ENCODE data around the gene DCLRE1B.
"Not testable (repeated sequence)": the region's sequence is repeated elsewhere in the genome, so short reads cannot be mapped to it uniquely, and the experiment has no call there.

DNA sequence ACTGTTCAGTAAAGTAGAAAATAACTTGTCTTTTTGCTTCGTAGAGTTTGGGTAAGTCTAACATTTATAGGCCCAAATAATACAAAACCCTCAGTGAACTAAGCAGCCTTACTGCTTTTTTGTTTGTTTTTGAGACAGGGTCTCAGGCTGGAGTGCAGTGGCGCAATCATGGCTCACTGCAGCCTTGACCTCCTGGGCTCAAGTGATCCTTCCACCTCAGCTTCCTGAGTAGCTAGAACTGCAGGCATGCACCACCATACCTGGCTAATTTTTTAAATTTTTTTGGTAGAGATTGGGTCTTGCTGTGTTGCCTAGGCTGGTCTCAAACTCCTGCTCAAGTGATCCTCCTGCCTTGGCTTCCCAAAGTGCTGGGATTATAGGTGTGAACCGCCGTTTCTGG, 43.0 kb downstream of the DCLRE1B start:
- not testable (repeated sequence) for TF ChIP-seq GTF2I (CRISPR knock-in tag; conservative IDR thresholded peaks at IDR 0.05); JUN (CRISPR knock-in tag; IDR thresholded peaks at IDR 0.05); RELA (CRISPR knock-in tag; IDR thresholded peaks at IDR 0.05; ENCODE audit: borderline replicate concordance); ZNF138 (CRISPR knock-in tag; conservative IDR thresholded peaks at IDR 0.05)
- TF ChIP-seq, protein P1, sequence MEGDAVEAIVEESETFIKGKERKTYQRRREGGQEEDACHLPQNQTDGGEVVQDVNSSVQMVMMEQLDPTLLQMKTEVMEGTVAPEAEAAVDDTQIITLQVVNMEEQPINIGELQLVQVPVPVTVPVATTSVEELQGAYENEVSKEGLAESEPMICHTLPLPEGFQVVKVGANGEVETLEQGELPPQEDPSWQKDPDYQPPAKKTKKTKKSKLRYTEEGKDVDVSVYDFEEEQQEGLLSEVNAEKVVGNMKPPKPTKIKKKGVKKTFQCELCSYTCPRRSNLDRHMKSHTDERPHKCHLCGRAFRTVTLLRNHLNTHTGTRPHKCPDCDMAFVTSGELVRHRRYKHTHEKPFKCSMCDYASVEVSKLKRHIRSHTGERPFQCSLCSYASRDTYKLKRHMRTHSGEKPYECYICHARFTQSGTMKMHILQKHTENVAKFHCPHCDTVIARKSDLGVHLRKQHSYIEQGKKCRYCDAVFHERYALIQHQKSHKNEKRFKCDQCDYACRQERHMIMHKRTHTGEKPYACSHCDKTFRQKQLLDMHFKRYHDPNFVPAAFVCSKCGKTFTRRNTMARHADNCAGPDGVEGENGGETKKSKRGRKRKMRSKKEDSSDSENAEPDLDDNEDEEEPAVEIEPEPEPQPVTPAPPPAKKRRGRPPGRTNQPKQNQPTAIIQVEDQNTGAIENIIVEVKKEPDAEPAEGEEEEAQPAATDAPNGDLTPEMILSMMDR (IDR thresholded peaks at IDR 0.05) = not testable (repeated sequence)
- TF ChIP-seq, protein P2, sequence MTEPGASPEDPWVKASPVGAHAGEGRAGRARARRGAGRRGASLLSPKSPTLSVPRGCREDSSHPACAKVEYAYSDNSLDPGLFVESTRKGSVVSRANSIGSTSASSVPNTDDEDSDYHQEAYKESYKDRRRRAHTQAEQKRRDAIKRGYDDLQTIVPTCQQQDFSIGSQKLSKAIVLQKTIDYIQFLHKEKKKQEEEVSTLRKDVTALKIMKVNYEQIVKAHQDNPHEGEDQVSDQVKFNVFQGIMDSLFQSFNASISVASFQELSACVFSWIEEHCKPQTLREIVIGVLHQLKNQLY (CRISPR knock-in tag; IDR thresholded peaks at IDR 0.05) = not testable (repeated sequence)
- TF ChIP-seq, protein P3, sequence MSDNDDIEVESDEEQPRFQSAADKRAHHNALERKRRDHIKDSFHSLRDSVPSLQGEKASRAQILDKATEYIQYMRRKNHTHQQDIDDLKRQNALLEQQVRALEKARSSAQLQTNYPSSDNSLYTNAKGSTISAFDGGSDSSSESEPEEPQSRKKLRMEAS (CRISPR knock-in tag; IDR thresholded peaks at IDR 0.05) = not testable (repeated sequence)
- peak; percentile 47; the same call in 1 of the 2 replicates for TF ChIP-seq GABPB1 (CRISPR knock-in tag; IDR thresholded peaks at IDR 0.05)
- TF ChIP-seq, protein P4, sequence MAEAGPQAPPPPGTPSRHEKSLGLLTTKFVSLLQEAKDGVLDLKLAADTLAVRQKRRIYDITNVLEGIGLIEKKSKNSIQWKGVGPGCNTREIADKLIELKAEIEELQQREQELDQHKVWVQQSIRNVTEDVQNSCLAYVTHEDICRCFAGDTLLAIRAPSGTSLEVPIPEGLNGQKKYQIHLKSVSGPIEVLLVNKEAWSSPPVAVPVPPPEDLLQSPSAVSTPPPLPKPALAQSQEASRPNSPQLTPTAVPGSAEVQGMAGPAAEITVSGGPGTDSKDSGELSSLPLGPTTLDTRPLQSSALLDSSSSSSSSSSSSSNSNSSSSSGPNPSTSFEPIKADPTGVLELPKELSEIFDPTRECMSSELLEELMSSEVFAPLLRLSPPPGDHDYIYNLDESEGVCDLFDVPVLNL (CRISPR knock-in tag; IDR thresholded peaks at IDR 0.05; ENCODE audit: borderline replicate concordance, low read depth) = not testable (repeated sequence)
